Stimulated activated naive B cell treated with anti-CD40 and anti-IgM and Interleukin-4, amounts not matched to agents 10 μg/mL and 1 μg/mL and 100 μg/mL, for 72 hours (primary cell): ENCODE results near the gene CYTH1.
"Not testable (repeated sequence)": the region's sequence is repeated elsewhere in the genome, so short reads cannot be mapped to it uniquely, and the experiment has no call there.

Source experiments
- ATAC-seq, 2 donors: fragments of 150-1000 bp; cut with Tn5 transposase; replicated peaks; 2 replicates each; pipeline ENCODE4 v1.10.0; 2021; ENCODE audit warnings: moderate library complexity in 1 of 2
- DNase-seq: peaks from one replicate; pipeline ENCODE4 v3.0.0; 2021
- H3K27ac Mint-ChIP-seq: one replicate; pipeline ENCODE4 v1.8.0; 2022; ENCODE audit warnings: mild to moderate bottlenecking, mixed read lengths
- H3K27me3 Mint-ChIP-seq, 2 donors: one replicate each; pipeline ENCODE4 v1.8.0; 2022; ENCODE audit warnings: mixed read lengths in 2 of 2
- H3K36me3 Mint-ChIP-seq, 2 donors: one replicate each; pipeline ENCODE4 v1.8.0; 2022; ENCODE audit warnings: mixed read lengths in 2 of 2, mild to moderate bottlenecking in 1 of 2
- H3K4me1 Mint-ChIP-seq, 2 donors: one replicate each; pipeline ENCODE4 v1.8.0; 2022; ENCODE audit warnings: mixed read lengths in 2 of 2, mild to moderate bottlenecking in 1 of 2
- H3K4me3 Mint-ChIP-seq, 2 donors: one replicate each; pipeline ENCODE4 v1.8.0; 2022; ENCODE audit warnings: mild to moderate bottlenecking in 2 of 2, mixed read lengths in 2 of 2, moderate library complexity in 1 of 2
- H3K9me3 Mint-ChIP-seq, 2 donors: one replicate each; pipeline ENCODE4 v1.8.0; 2022; ENCODE audit warnings: mixed read lengths in 2 of 2, mild to moderate bottlenecking in 1 of 2

CYTH1 gene

DNA sequence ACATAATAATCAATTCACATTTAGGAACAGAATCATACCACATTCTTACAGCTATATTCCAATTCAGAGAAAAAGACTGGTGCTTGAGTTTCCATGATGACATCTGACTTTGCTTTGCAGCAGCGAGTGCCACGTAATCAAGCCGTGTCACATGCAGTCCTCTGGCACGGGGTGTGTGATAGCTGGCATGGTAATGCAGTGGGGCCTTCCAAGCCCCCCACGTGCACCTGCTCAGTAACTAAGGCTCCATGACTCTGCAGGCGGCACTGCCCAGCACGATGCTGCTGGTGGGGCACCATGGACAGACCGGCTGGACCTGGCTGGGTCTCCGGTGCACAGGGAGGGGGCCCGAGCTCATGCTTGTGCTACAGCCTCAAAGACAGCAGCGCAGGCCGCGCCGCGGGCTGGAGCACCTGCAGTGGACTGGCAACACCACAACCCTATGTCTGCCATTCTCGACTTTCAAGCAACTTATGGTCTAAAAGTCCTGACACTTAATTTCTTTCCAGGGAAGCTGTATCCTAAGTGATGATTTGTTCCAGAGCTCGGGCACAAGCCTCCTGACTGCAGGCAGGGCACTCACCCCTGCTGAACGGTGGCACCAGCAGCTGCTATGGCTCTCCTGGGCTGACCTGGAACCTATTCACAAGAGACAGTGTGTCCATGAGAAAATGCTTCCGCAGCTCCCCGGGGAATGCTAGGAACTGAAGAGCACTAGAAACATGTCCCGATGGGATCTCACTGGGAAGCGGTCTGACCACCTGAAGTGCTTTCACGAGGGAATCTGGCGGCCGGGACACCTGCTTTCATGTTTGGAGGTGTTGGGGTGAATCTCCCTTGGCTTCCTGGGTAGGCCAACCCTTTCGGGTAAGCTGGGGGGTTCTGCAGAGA, 105.4 kb downstream of the CYTH1 start:
- Mint-ChIP-seq H3K4me1 (no peaks in the 10 kb centered on the region), H3K9me3 (no peaks in the 10 kb centered on the region), H3K4me3 (no peak overlapping the region), H3K27ac (peak overlapping the region; percentile 59), H3K36me3 (peaks cover 75 to 78% of the 10 kb centered on the region in 2 donors), H3K27me3 (no peaks in the 10 kb centered on the region)
- ATAC-seq (no peak), DNase-seq (no peak)

DNA sequence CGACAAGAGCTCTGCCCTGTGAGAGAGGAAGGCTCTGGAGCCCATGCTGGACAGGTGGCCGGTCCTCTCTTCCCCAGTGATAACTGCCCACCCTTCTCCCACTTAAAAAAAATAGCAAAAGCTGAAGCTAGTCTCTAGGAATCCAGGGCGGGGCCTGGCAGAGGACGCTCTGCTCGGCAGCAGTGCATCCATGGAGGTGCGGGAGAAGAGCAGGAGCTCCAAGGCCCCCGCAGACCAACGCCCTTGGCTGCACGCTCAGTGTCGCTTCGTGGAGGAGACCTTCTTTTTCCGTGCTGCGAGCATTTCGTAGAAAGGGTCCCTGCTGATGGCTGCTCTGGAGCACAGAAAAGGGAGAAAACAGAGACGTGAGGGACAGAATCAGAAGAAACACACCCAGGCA, 106.2 kb downstream of the CYTH1 start:
- DNase-seq (no peak), ATAC-seq (no peak)
- Mint-ChIP-seq H3K9me3 (no peaks in the 10 kb centered on the region), H3K4me3 (peak overlapping the region in 1 of 2 donors; percentile 31), H3K36me3 (peaks cover 71 to 74% of the 10 kb centered on the region in 2 donors), H3K27me3 (no peaks in the 10 kb centered on the region), H3K27ac (peak overlapping the region; percentile 77), H3K4me1 (peaks cover 0 to 4% of the 10 kb centered on the region in 2 donors)

GRCh38 chr17:78675316-78675616, 106.8 kb downstream of the CYTH1 start:
- Mint-ChIP-seq H3K4me1 (peaks cover 0 to 10% of the 10 kb centered on the region in 2 donors), H3K27ac (peak overlapping the region; percentile 65), H3K9me3 (no peaks in the 10 kb centered on the region), H3K4me3 (peak overlapping the region in 1 of 2 donors; percentile 51), H3K36me3 (peaks cover 72 to 74% of the 10 kb centered on the region in 2 donors), H3K27me3 (no peaks in the 10 kb centered on the region)
- ATAC-seq (no peak), DNase-seq (no peak)

GRCh38 chr17:78674595-78675315, 107.3 kb downstream of the CYTH1 start:
- peaks cover 72 to 77% of the 10 kb centered on the region in 2 donors for H3K36me3 Mint-ChIP-seq
- H3K27ac Mint-ChIP-seq, result peak overlapping the region; percentile 83
- H3K9me3 Mint-ChIP-seq, result no peaks in the 10 kb centered on the region

GRCh38 chr17:78674156-78674555, 107.9 kb downstream of the CYTH1 start:
- no peak for DNase-seq
- Mint-ChIP-seq H3K27me3 (no peaks in the 10 kb centered on the region), H3K4me3 (no peak overlapping the region), H3K36me3 (peaks cover 74 to 78% of the 10 kb centered on the region in 2 donors), H3K27ac (peak overlapping the region; percentile 83), H3K4me1 (peaks cover 5 to 11% of the 10 kb centered on the region in 2 donors), H3K9me3 (no peaks in the 10 kb centered on the region)
- no peak for ATAC-seq

More at GRCh38 chr17:78674595-78675315, 107.3 kb downstream of the CYTH1 start:
- ATAC-seq (no peak), DNase-seq (no peak)
- Mint-ChIP-seq H3K4me3 (no peak overlapping the region), H3K27me3 (no peaks in the 10 kb centered on the region), H3K4me1 (peaks cover 2 to 11% of the 10 kb centered on the region in 2 donors)

- Mint-ChIP-seq H3K27ac (peak overlapping the region; percentile 6), H3K4me1 (peaks cover 5 to 11% of the 10 kb centered on the region in 2 donors), H3K27me3 (no peaks in the 10 kb centered on the region), H3K36me3 (peaks cover 70 to 74% of the 10 kb centered on the region in 2 donors), H3K9me3 (no peaks in the 10 kb centered on the region), H3K4me3 (no peak overlapping the region)
- ATAC-seq (no peak), DNase-seq (no peak)
Observed at GRCh38 chr17:78673395-78673794, 108.7 kb downstream of the CYTH1 start.

DNA sequence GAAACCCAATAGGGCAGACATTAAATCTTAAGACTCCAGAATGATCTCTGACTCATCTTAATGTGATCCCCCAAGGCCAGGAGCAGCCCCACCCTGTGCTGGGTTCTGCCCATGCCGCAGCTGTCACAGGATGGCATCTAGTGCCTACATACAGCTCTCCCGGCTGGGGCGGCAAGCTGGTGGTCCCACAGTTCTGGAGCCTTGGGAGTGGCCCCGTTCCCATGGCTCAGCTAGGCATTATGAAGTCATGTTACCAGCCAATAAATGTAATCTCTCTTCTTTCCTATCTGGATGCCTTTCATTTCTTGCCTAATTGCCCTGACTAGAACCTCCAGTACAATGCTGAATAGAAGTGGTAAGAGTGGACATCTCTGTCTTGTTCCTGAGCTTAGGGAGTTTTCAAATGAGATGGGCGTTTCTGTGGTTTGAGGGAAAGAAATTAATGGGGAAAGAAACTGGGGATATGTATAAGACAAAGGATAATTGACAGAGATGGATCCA, 109.2 kb downstream of the CYTH1 start:
- ATAC-seq, result no peak
- Mint-ChIP-seq H3K36me3 (peaks cover 66 to 74% of the 10 kb centered on the region in 2 donors), H3K4me1 (peaks cover 5 to 11% of the 10 kb centered on the region in 2 donors), H3K27ac (peak overlapping the region; percentile 6), H3K4me3 (no peak overlapping the region), H3K9me3 (no peaks in the 10 kb centered on the region), H3K27me3 (no peaks in the 10 kb centered on the region)
- DNase-seq, result no peak

DNA sequence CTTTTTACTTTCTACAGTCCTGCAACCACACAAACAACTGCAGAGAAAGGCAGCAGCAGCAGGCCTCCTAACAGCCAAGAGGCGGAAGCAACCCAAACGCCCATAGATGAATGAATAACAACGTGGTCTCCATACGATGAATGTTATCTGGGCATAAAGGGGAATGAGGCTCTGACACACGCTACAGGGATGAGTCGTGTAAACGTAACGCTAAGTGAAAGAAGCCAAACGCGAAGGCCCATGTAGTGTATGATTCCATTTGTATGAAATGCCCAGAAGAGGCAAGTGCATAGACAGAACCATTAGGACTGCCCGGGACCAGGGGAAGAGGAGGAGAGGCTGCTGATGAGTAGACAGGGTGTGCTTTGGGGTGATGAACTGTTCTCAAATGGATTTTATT, 110.1 kb downstream of the CYTH1 start:
- Mint-ChIP-seq H3K27me3 (no peaks in the 10 kb centered on the region), H3K36me3 (peaks cover 62 to 73% of the 10 kb centered on the region in 2 donors), H3K9me3 (no peaks in the 10 kb centered on the region), H3K4me1 (peaks cover 5 to 13% of the 10 kb centered on the region in 2 donors), H3K4me3 (no peak overlapping the region), H3K27ac (peak overlapping the region; percentile 48)
- ATAC-seq, result no peak
- DNase-seq, result no peak

DNA sequence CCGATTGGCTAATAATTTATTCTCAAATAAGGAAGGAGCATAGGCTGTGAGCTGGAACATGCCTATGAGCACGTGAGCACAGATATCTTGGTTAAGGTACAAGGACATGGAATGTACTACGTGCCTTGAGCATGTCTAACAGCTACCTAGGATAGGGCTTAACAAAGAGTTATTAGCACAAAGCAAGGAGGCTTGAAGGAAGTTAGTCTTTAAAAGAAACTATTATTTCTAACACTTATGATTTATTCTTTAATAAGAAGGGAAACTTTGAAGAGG, 110.4 kb downstream of the CYTH1 start:
- not testable (repeated sequence) for DNase-seq, H3K9me3 Mint-ChIP-seq, H3K27me3 Mint-ChIP-seq, H3K4me3 Mint-ChIP-seq, ATAC-seq
- Mint-ChIP-seq H3K4me1 (peaks cover 9 to 16% of the 10 kb centered on the region in 2 donors), H3K27ac (peak overlapping the region; percentile 48), H3K36me3 (peaks cover 62 to 73% of the 10 kb centered on the region in 2 donors)

- Mint-ChIP-seq H3K27me3 (no peaks in the 10 kb centered on the region), H3K4me3 (peak overlapping the region; percentile 21 to 51), H3K27ac (peak overlapping the region; percentile 70), H3K4me1 (peaks cover 14 to 22% of the 10 kb centered on the region in 2 donors), H3K36me3 (peaks cover 64 to 76% of the 10 kb centered on the region in 2 donors), H3K9me3 (no peaks in the 10 kb centered on the region)
- peak in 1 of 2 donors; percentile 8 for ATAC-seq
- no peak for DNase-seq
Observed at GRCh38 chr17:78670850-78671725, 111.0 kb downstream of the CYTH1 start.

DNA sequence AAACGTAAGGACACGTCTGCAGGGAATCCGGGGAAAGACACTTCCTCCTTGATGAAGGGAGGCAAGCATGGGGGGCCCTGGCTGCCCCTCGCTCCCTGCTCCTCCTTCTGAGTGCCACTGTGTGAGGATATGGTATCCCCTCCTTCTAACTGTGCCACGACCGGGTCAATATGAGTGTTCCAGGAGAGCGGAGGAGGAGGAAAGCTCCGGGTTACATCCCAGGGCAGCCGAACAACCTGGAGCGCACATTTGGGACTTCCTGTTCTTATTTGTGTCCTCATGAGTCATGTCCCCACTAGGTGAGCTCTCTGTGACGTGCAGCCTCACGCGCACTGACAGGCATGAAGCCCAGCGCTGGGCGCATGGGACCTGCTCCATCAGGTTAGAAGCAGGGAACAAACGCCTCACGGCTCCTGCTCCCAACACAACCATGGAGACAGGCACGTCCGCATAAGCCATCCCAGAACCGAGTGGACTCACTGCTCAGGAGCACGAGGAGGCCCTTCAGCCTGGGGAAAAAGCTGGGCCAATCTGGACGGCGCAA, 112.0 kb downstream of the CYTH1 start:
- Mint-ChIP-seq H3K36me3 (peaks cover 58 to 68% of the 10 kb centered on the region in 2 donors), H3K4me3 (peak overlapping the region; percentile 5 to 21), H3K9me3 (no peaks in the 10 kb centered on the region), H3K4me1 (peaks cover 23 to 33% of the 10 kb centered on the region in 2 donors), H3K27ac (peak overlapping the region; percentile 84), H3K27me3 (no peaks in the 10 kb centered on the region)
- DNase-seq, result no peak
- no peak for ATAC-seq

- no peaks in the 10 kb centered on the region for H3K27me3 Mint-ChIP-seq
- peak overlapping the region; percentile 1 to 5 for H3K4me3 Mint-ChIP-seq
- no peaks in the 10 kb centered on the region for H3K9me3 Mint-ChIP-seq
- H3K36me3 Mint-ChIP-seq, result peaks cover 53 to 62% of the 10 kb centered on the region in 2 donors
- H3K27ac Mint-ChIP-seq, result peak overlapping the region; percentile 84
- peaks cover 23 to 39% of the 10 kb centered on the region in 2 donors for H3K4me1 Mint-ChIP-seq
- DNase-seq (no peak), ATAC-seq (peak in 1 of 2 donors; percentile 10)
Observed at GRCh38 chr17:78669256-78669974, 112.7 kb downstream of the CYTH1 start.

DNA sequence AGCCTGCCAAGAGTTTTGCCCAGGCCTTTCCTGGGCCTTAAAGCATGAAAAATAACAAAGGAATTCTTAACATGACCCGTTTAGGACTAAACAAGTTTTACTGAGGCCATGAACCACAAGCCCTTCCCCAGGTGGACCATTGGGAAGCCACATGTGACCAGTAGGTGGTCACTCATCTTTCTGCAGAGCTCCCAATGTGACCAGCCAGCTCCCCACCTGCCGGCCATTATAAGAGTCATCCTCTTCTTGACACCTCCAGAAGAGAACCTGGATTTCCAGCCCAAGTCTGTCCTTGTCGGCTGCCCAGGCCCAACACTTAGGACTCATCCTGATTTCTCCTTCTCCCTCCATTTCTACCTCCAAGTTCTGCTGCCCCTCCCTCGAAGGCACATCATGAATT, 113.2 kb downstream of the CYTH1 start:
- H3K4me1 Mint-ChIP-seq, result peaks cover 23 to 39% of the 10 kb centered on the region in 2 donors
- peaks cover 49 to 59% of the 10 kb centered on the region in 2 donors for H3K36me3 Mint-ChIP-seq
- peak overlapping the region in 1 of 2 donors; percentile 1 for H3K4me3 Mint-ChIP-seq
- peak overlapping the region; percentile 84 for H3K27ac Mint-ChIP-seq
- DNase-seq (no peak), ATAC-seq (no peak)
- H3K27me3 Mint-ChIP-seq, result no peaks in the 10 kb centered on the region
- no peaks in the 10 kb centered on the region for H3K9me3 Mint-ChIP-seq
